Measurements from ENCODE around the gene UNC13A. TPM values are rescaled to one million over a fixed set of nuclear protein-coding genes. Genes with fewer than 3 reads are reported as not detected.
A peak's percentile ranks its signal among the peaks of the same experiment; 100 is the strongest.

UNC13A gene
- total and polyA plus RNA-seq, 2 of the 8 experiments (the other 6 are each of a cell fraction or from before 2014, with no cell fraction given): 13.1 to 47.6 TPM

DNA sequence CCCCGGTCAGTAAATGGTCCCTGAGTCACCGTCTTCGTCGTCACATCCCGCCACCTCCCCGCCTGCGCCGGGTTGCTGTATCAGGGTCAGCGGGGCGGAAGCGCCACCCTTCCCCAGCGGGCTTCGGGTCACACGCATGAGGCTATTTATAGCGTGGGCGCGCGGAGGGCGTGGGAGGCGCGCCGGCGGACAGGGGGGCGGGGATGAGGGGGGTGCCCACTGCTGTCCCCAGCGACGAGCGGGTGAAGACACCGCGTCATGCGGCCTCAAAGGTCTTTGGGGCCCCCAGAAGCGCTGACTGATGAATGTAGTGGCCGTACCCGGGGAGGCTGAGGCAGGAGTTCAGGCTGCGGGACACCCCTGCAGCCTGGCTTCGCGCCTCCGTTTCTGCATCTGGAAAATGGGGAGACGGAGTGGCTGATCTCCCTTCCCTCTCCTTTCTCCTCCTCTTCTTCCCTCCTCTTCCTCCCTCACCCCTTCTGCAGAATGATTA is 7.9 kb downstream of the UNC13A start:
- no peaks in the 10 kb centered on the region for H3K36me3 ChIP-seq (ENCODE audit: control insufficient read depth in 2 of 4, insufficient read depth in 4 of 4, low read length in 3 of 4)
- H3K14ac ChIP-seq (ENCODE audit: insufficient read length): no peak overlapping the region
- H2BK12ac ChIP-seq (ENCODE audit: low read depth, low read length): no peak overlapping the region
- no peak overlapping the region; a peak in 1 of 7 replicates for H3K9ac ChIP-seq (replicated peaks in 1 of 4; ENCODE audit: extremely low read depth in 1 of 4, low read depth in 3 of 4, low read length in 3 of 4)
- peak overlapping the region; percentile 18; the same call in 1 of the 2 replicates for H2BK5ac ChIP-seq (ENCODE audit: low read depth, low read length)
- no peak overlapping the region for H4K8ac ChIP-seq (ENCODE audit: extremely low read depth, insufficient read depth, low read length)
- peak overlapping the region; percentile 66 to 83 for H3K4me2 ChIP-seq (ENCODE audit: insufficient read depth in 1 of 2, low read depth in 2 of 2, low read length in 2 of 2)
- no peak overlapping the region for H2AK5ac ChIP-seq (ENCODE audit: low read depth, low read length)
- no peak overlapping the region for H2AFZ ChIP-seq (ENCODE audit: low read length)
- H3K23ac ChIP-seq (ENCODE audit: insufficient read length): no peak overlapping the region
- H2BK20ac ChIP-seq (ENCODE audit: low read length): no peak overlapping the region
- 17% methylated on average over 31 of the region's 38 CpGs; no CpG with 5 or more reads in 1 of the 2 experiments for WGBS, 2 experiments (ENCODE audit: extremely low coverage in 1 of 2, insufficient coverage in 1 of 2, insufficient read length in 1 of 2, insufficient replicate concordance in 2 of 2, low coverage in 1 of 2, low lambda C conversion rate in 2 of 2, missing lambda C conversion rate in 1 of 2)
- H4K91ac ChIP-seq (replicated peaks; ENCODE audit: insufficient read length, low read length): no peak overlapping the region
- FAIRE-seq: no peak
- H3K56ac ChIP-seq (replicated peaks; ENCODE audit: insufficient read length, low read depth, low read length): no peak overlapping the region
- no peak overlapping the region for H2BK120ac ChIP-seq (replicated peaks; ENCODE audit: low read depth, low read length)
- no peak for DNase-seq (ENCODE audit: low read depth in 1 of 2, low spot score in 2 of 2)
- H3K27ac ChIP-seq (ENCODE audit: low read depth, low read length): no peak overlapping the region
- H2BK15ac ChIP-seq (ENCODE audit: low read length): no peak overlapping the region
- peaks cover 21% of the 10 kb centered on the region for H3K79me1 ChIP-seq (ENCODE audit: low read depth, low read length)
- no peaks in the 10 kb centered on the region for H3K9me3 ChIP-seq (ENCODE audit: insufficient read depth in 2 of 2, low read depth in 1 of 2, low read length in 1 of 2)
- peaks cover 6% of the 10 kb centered on the region; the same call in 1 of the 2 replicates for H3K23me2 ChIP-seq (ENCODE audit: low read depth, low read length)
- peaks cover under 1 to 11% (median 6%) of the 10 kb centered on the region in 4 experiments for H3K4me1 ChIP-seq (replicated peaks in 1 of 4; ENCODE audit: control insufficient read depth in 3 of 4, insufficient read depth in 4 of 4, low read length in 3 of 4)
- ChIA-PET CTCF (ENCODE audit: partially characterized antibody) (no interaction called here), POLR2A (ENCODE audit: partially characterized antibody) (interaction anchor here (0.8 to 1.5 kb wide), 4 partner anchors 8 to 119 kb away, joined by 3 to 7 read pairs (median 4); partner anchors contain the start of genes MAP1S and UNC13A)
- no peaks in the 10 kb centered on the region for H3K27me3 ChIP-seq (replicated peaks in 1 of 4; ENCODE audit: control insufficient read depth in 3 of 4, extremely low read depth in 1 of 4, insufficient read depth in 3 of 4, low read length in 3 of 4)
- no peak overlapping the region for H3K4ac ChIP-seq (replicated peaks; ENCODE audit: insufficient read length, low read depth, low read length)
- H3K4me3 ChIP-seq (ENCODE audit: extremely low read depth in 1 of 4, insufficient read depth in 2 of 4, low read depth in 3 of 4, low read length in 4 of 4): peak overlapping the region; percentile 28 to 64 (median 40); a peak in 7 of 8 replicates
- no peak for TF ChIP-seq MAFK (IDR thresholded peaks at IDR 0.05; ENCODE audit: low read depth, low read length)
- no peak for TF ChIP-seq GABPA (IDR thresholded peaks at IDR 0.05; ENCODE audit: borderline replicate concordance, insufficient read depth, low read length)
- TF ChIP-seq EGR1 (IDR thresholded peaks at IDR 0.05; ENCODE audit: borderline replicate concordance, low read depth, low read length): peak; percentile 13; the same call in 1 of the 2 replicates
- TF ChIP-seq BCL11A (IDR thresholded peaks at IDR 0.05; ENCODE audit: low read depth in 2 of 2, low read length in 2 of 2): no peak
- no peak for TF ChIP-seq CBX5 (IDR thresholded peaks at IDR 0.05; ENCODE audit: low read depth, low read length)
- H4K20me1 ChIP-seq (replicated peaks in 1 of 2; ENCODE audit: control insufficient read depth in 1 of 2, insufficient read depth in 2 of 2, low read length in 2 of 2): peaks cover 10 to 22% of the 10 kb centered on the region in 2 experiments
- H3K79me2 ChIP-seq (ENCODE audit: control insufficient read depth in 1 of 2, insufficient read depth in 2 of 2, low read length in 2 of 2): peaks cover 11 to 64% of the 10 kb centered on the region in 2 experiments
- H3K18ac ChIP-seq (ENCODE audit: extremely low read depth, low read length): no peak overlapping the region
- no peak overlapping the region for H4K5ac ChIP-seq (ENCODE audit: insufficient read length, low read depth, low read length)
